H9 (cell line): ENCODE results near the gene MICOS13. TPM values are rescaled to one million over a fixed set of nuclear protein-coding genes. Genes with fewer than 3 reads are reported as not detected.

Experiments
- DNase-seq: peaks from one replicate; pipeline ENCODE4 v3.0.0-alpha.2; 2017
- H2AFZ ChIP-seq: one replicate; pipeline ENCODE4 v1.6.1; 2013; ENCODE audit warnings: mild to moderate bottlenecking, low read length, control low read depth, moderate library complexity
- H2AK5ac ChIP-seq: 2 replicates; pipeline ENCODE4 v1.6.1; 2013; ENCODE audit warnings: low read length, control low read depth, mixed read lengths; ENCODE audit not compliant: insufficient read length
- H2BK120ac ChIP-seq: one replicate; pipeline ENCODE4 v1.6.1; 2013; ENCODE audit warnings: low read depth, mild to moderate bottlenecking, low read length, control low read depth, inconsistent platforms; ENCODE audit not compliant: poor library complexity, severe bottlenecking
- H2BK12ac ChIP-seq: 2 replicates; pipeline ENCODE4 v1.6.1; 2013; ENCODE audit warnings: low read length, control low read depth, mixed read lengths, low read depth; ENCODE audit not compliant: insufficient read length
- H2BK15ac ChIP-seq: 2 replicates; pipeline ENCODE4 v1.6.1; 2013; ENCODE audit warnings: low read depth, low read length, control low read depth
- H2BK20ac ChIP-seq: one replicate; pipeline ENCODE4 v1.6.1; 2013; ENCODE audit warnings: low read depth, mild to moderate bottlenecking, low read length, control low read depth, inconsistent platforms; ENCODE audit not compliant: poor library complexity, severe bottlenecking
- H2BK5ac ChIP-seq: 2 replicates; pipeline ENCODE4 v1.6.1; 2013; ENCODE audit warnings: low read length, control low read depth, mixed read lengths; ENCODE audit not compliant: insufficient read length
- H3K14ac ChIP-seq: 2 replicates; pipeline ENCODE4 v1.6.1; 2013; ENCODE audit warnings: low read length, control low read depth; ENCODE audit not compliant: insufficient read depth
- H3K18ac ChIP-seq: 2 replicates; pipeline ENCODE4 v1.6.1; 2013; ENCODE audit warnings: low read depth, mild to moderate bottlenecking, mixed read lengths, low read length, control low read depth; ENCODE audit not compliant: insufficient read length
- H3K23ac ChIP-seq: 2 replicates; pipeline ENCODE4 v1.6.1; 2013; ENCODE audit warnings: low read length, control low read depth, mixed read lengths, low read depth; ENCODE audit not compliant: insufficient read length
- H3K23me2 ChIP-seq: 2 replicates; pipeline ENCODE4 v1.6.1; 2013; ENCODE audit warnings: low read depth, mild to moderate bottlenecking, mixed read lengths, low read length, control low read depth; ENCODE audit not compliant: insufficient read length, poor library complexity, severe bottlenecking
- H3K27ac ChIP-seq: 2 replicates; pipeline ENCODE4 v1.5.1; 2013; ENCODE audit warnings: low read length, control low read depth, mixed read lengths, low read depth; ENCODE audit not compliant: insufficient read length
- H3K27me3 ChIP-seq: 2 replicates; pipeline ENCODE4 v1.6.1; 2013; ENCODE audit warnings: low read length, control low read depth, inconsistent platforms; ENCODE audit not compliant: insufficient read depth
- H3K4ac ChIP-seq: 2 replicates; pipeline ENCODE4 v1.6.1; 2013; ENCODE audit warnings: low read depth, mild to moderate bottlenecking, control low read depth, inconsistent platforms, low read length, moderate library complexity
- H3K4me1 ChIP-seq: 2 replicates; pipeline ENCODE4 v1.6.1; 2013; ENCODE audit warnings: low read length, control low read depth, inconsistent platforms; ENCODE audit not compliant: insufficient read depth
- H3K4me2 ChIP-seq: 2 replicates; pipeline ENCODE4 v1.6.1; 2013; ENCODE audit warnings: low read length, control low read depth, mixed read lengths; ENCODE audit not compliant: insufficient read length, insufficient read depth
- H3K56ac ChIP-seq: 2 replicates; pipeline ENCODE4 v1.6.1; 2013; ENCODE audit warnings: low read depth, mild to moderate bottlenecking, mixed read lengths, low read length, control low read depth; ENCODE audit not compliant: insufficient read length
- H3K79me1 ChIP-seq: 2 replicates; pipeline ENCODE4 v1.6.1; 2013; ENCODE audit warnings: low read depth, mild to moderate bottlenecking, moderate library complexity, low read length, control low read depth, inconsistent platforms; ENCODE audit not compliant: insufficient read depth, poor library complexity, severe bottlenecking
- H3K79me2 ChIP-seq: 2 replicates; pipeline ENCODE4 v1.6.1; 2013; ENCODE audit warnings: low read length, control low read depth, inconsistent platforms; ENCODE audit not compliant: insufficient read depth
- H3K9ac ChIP-seq: 2 replicates; pipeline ENCODE4 v1.6.1; 2013; ENCODE audit warnings: low read length, control low read depth, mixed read lengths; ENCODE audit not compliant: insufficient read length; ENCODE audit errors: extremely low read depth
- H3K9me3 ChIP-seq: one replicate; pipeline ENCODE4 v1.6.1; 2013; ENCODE audit warnings: low read depth, low read length, inconsistent platforms; ENCODE audit not compliant: control insufficient read depth
- H3T11ph ChIP-seq: one replicate; pipeline ENCODE4 v1.6.1; 2013; ENCODE audit warnings: mild to moderate bottlenecking, low read length, control low read depth, inconsistent platforms
- H4K20me1 ChIP-seq: one replicate; pipeline ENCODE4 v1.6.1; 2013; ENCODE audit not compliant: control insufficient read depth, insufficient read length, insufficient read depth
- H4K5ac ChIP-seq: 2 replicates; pipeline ENCODE4 v1.6.1; 2013; ENCODE audit warnings: low read depth, mild to moderate bottlenecking, mixed read lengths, low read length, control low read depth; ENCODE audit not compliant: insufficient read length
- H4K8ac ChIP-seq: replicated peaks from 2 replicates; pipeline ENCODE4 v1.6.1; 2013; ENCODE audit warnings: low read length, control low read depth, mixed read lengths, low read depth; ENCODE audit not compliant: insufficient read length
- H4K91ac ChIP-seq: 2 replicates; pipeline ENCODE4 v1.6.1; 2013; ENCODE audit warnings: low read depth, mild to moderate bottlenecking, moderate library complexity, mixed read lengths, low read length, control low read depth; ENCODE audit not compliant: insufficient read length
- H3K27ac Mint-ChIP-seq, 3 experiments: 2 replicates in 2 of 3; 3 replicates in 1 of 3; pipeline ENCODE4 v1.8.0; 2020 to 2021; ENCODE audit warnings: mixed read lengths in 3 of 3, mild to moderate bottlenecking in 1 of 3, moderate library complexity in 1 of 3
- H3K27me3 Mint-ChIP-seq: 2 replicates; pipeline ENCODE4 v1.8.0; 2021; ENCODE audit warnings: low read depth, mild to moderate bottlenecking, moderate library complexity, mixed read lengths
- H3K36me3 Mint-ChIP-seq, 3 experiments: 2 replicates in 2 of 3; 3 replicates in 1 of 3; pipeline ENCODE4 v1.8.0; 2020 to 2021; ENCODE audit warnings: low read depth in 3 of 3, mixed read lengths in 3 of 3; ENCODE audit not compliant: insufficient read depth in 1 of 3
- H3K4me1 Mint-ChIP-seq, 2 experiments: 2 replicates each; pipeline ENCODE4 v1.8.0; 2020; ENCODE audit warnings: mixed read lengths in 2 of 2
- H3K4me3 Mint-ChIP-seq, 2 experiments: 2 replicates in 1 of 2; 3 replicates in 1 of 2; pipeline ENCODE4 v1.8.0; 2020 to 2021; ENCODE audit warnings: mild to moderate bottlenecking in 2 of 2, mixed read lengths in 2 of 2, moderate library complexity in 1 of 2
- H3K9me3 Mint-ChIP-seq, 2 experiments: 2 replicates in 1 of 2; 3 replicates in 1 of 2; pipeline ENCODE4 v1.8.0; 2020; ENCODE audit warnings: mild to moderate bottlenecking in 2 of 2, mixed read lengths in 2 of 2, moderate library complexity in 1 of 2
- WGBS: extraction: QIAGEN DNeasy Blood & Tissue Kit; methylation state at CpG from one replicate; pipeline ENCODE4 v1.1.7; 2013; ENCODE audit warnings: missing lambda C conversion rate, low lambda C conversion rate, mixed read lengths; ENCODE audit not compliant: insufficient read length; ENCODE audit errors: extremely low coverage; 5-methylcytosine and 5-hydroxymethylcytosine counted together
- total RNA-seq: library from RNA; stranded (reverse); gene quantifications from 2 replicates; pipeline ENCODE4 v1.2.1, GENCODE V29; 2021
- TF ChIP-seq, protein P1 (sequence below): fragments of 200-600 bp; sonication (generic); conservative IDR thresholded peaks from 3 replicates; pipeline ENCODE4 v1.8.0; 2021; ENCODE audit warnings: antibody characterized with exemption, mild to moderate bottlenecking

The MICOS13 gene
- total RNA-seq, 1 experiment from 2014 or later = 23.8 TPM

GRCh38 chr19:5631567-5632240, 48.6 kb downstream of the MICOS13 start:
- Histone ChIP-seq H2BK20ac (no peak overlapping the region), H4K8ac (no peak overlapping the region), H3K79me1 (peaks cover 28% of the 10 kb centered on the region), H2BK15ac (no peak overlapping the region), H2AFZ (no peak overlapping the region), H3K23me2 (no peaks in the 10 kb centered on the region), H3K14ac (no peak overlapping the region), H3K79me2 (peaks cover 59% of the 10 kb centered on the region; the same call in 1 of the 2 replicates), H4K91ac (no peak overlapping the region), H3K27me3 (no peaks in the 10 kb centered on the region), H3K4me1 (no peaks in the 10 kb centered on the region), H4K5ac (no peak overlapping the region), H3K27ac (no peak overlapping the region), H3K9me3 (no peaks in the 10 kb centered on the region), H2BK12ac (no peak overlapping the region), H2AK5ac (no peak overlapping the region), H3K4me2 (no peak overlapping the region), H2BK5ac (no peak overlapping the region), H2BK120ac (no peak overlapping the region), H3K4ac (no peak overlapping the region), H3T11ph (no peak overlapping the region), H3K9ac (no peak overlapping the region), H3K56ac (no peak overlapping the region), H3K23ac (no peak overlapping the region), H3K18ac (no peak overlapping the region), H4K20me1 (no peaks in the 10 kb centered on the region)
- H3K36me3 Mint-ChIP-seq = peaks cover 9 to 64% (median 45%) of the 10 kb centered on the region in 3 experiments; a peak in 6 of 7 replicates
- H3K27ac Mint-ChIP-seq = peak overlapping the region in 2 of 3 experiments; percentile 1 to 46; a peak in 1 of 7 replicates
- TF ChIP-seq, protein P1, sequence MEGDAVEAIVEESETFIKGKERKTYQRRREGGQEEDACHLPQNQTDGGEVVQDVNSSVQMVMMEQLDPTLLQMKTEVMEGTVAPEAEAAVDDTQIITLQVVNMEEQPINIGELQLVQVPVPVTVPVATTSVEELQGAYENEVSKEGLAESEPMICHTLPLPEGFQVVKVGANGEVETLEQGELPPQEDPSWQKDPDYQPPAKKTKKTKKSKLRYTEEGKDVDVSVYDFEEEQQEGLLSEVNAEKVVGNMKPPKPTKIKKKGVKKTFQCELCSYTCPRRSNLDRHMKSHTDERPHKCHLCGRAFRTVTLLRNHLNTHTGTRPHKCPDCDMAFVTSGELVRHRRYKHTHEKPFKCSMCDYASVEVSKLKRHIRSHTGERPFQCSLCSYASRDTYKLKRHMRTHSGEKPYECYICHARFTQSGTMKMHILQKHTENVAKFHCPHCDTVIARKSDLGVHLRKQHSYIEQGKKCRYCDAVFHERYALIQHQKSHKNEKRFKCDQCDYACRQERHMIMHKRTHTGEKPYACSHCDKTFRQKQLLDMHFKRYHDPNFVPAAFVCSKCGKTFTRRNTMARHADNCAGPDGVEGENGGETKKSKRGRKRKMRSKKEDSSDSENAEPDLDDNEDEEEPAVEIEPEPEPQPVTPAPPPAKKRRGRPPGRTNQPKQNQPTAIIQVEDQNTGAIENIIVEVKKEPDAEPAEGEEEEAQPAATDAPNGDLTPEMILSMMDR = no peak
- WGBS = no CpG with 5 or more reads among the region's 9 CpGs
- peaks cover 5 to 7% of the 10 kb centered on the region in 2 experiments for H3K4me1 Mint-ChIP-seq
- H3K9me3 Mint-ChIP-seq = no peaks in the 10 kb centered on the region
- no peak for DNase-seq
- no peaks in the 10 kb centered on the region for H3K27me3 Mint-ChIP-seq
- H3K4me3 Mint-ChIP-seq = no peak overlapping the region
